Kidney (tissue), 14 donors: ENCODE data around the gene RAD51. TPM values are rescaled to one million over a fixed set of nuclear protein-coding genes. Genes with fewer than 3 reads are reported as not detected.

Experiments
- DNase-seq, 5 donors: peaks; one replicate each; pipeline ENCODE4 v3.0.0-alpha.2; 2013 to 2020
- FAIRE-seq: peaks from 2 replicates; lab custom pipeline; 2012; peaks lifted over from hg19 to GRCh38; lab: Jason Lieb, UNC
- H3K27ac ChIP-seq, 2 donors: one replicate each; pipeline ENCODE4 v1.7.0; 2013; ENCODE audit warnings: low read depth in 2 of 2, low read length in 2 of 2, inconsistent platforms in 1 of 2
- H3K27me3 ChIP-seq: one replicate; pipeline ENCODE4 v1.7.1; 2013; ENCODE audit warnings: low read length, inconsistent platforms; ENCODE audit not compliant: control insufficient read depth, insufficient read depth
- H3K36me3 ChIP-seq, 3 donors: one replicate each; pipeline versions ENCODE4 v1.7.0 to v1.7.1; 2013; ENCODE audit warnings: low read length in 3 of 3, control low read depth in 1 of 3, inconsistent platforms in 1 of 3; ENCODE audit not compliant: insufficient read depth in 3 of 3, control insufficient read depth in 2 of 3
- H3K4me1 ChIP-seq, 3 donors: one replicate each; pipeline versions ENCODE4 v1.7.0 to v1.7.1; 2013; ENCODE audit warnings: low read length in 3 of 3, inconsistent platforms in 1 of 3, low read depth in 1 of 3; ENCODE audit not compliant: control insufficient read depth in 2 of 3, insufficient read depth in 2 of 3
- H3K4me3 ChIP-seq, 3 donors: one replicate each; pipeline versions ENCODE4 v1.7.0 to v1.8.1; 2013; ENCODE audit warnings: low read length in 3 of 3, control low read depth in 1 of 3, inconsistent platforms in 1 of 3
- H3K9ac ChIP-seq, 3 donors: one replicate each; pipeline versions ENCODE4 v1.7.0 to v1.7.1; 2013; ENCODE audit warnings: low read length in 3 of 3, control low read depth in 1 of 3, inconsistent platforms in 1 of 3
- H3K9me3 ChIP-seq, 3 donors: one replicate each; pipeline versions ENCODE4 v1.7.0 to v1.7.1; 2013; ENCODE audit warnings: low read length in 3 of 3, control low read depth in 1 of 3, inconsistent platforms in 1 of 3; ENCODE audit not compliant: control insufficient read depth in 2 of 3, insufficient read depth in 1 of 3
- intact Hi-C: fragments of 100-400 bp; cut with DNase I; formaldehyde crosslinking; loops from one replicate; pipeline ENCODE4 v1.11.1; 2022
- polyA plus RNA-seq: library from polyadenylated mRNA; stranded (reverse); fragments of 350-450 nt; fragmentation: Illumina TruSeq; extraction: RNeasy Lipid Tissue Mini Kit (QIAGEN cat#74804); gene quantifications from one replicate; pipeline ENCODE4 v1.2.3, GENCODE V29; 2014; ENCODE audit warnings: low read depth, low replicate concordance; ENCODE audit not compliant: insufficient read depth
- total RNA-seq: library from RNA; stranded (reverse); fragmentation: NEBNext Ultra II Directional; extraction: Animal tissue kit (Norgen Biotek cat#: 25700); gene quantifications from one replicate; pipeline ENCODE4 v1.2.1, GENCODE V29; 2021
- TF ChIP-seq, protein P1 (sequence below): IDR thresholded peaks from 3 replicates; pipeline ENCODE4 v1.5.1; 2012; ENCODE audit warnings: mild to moderate bottlenecking, moderate library complexity, borderline replicate concordance; ENCODE audit not compliant: insufficient read depth; ENCODE audit errors: extremely low read depth
- donor health status: control.
- donor health status: control.
- donor health status: control.
- donor health status: control.
- donor health status: control.
- donor health status: DM: yes; HTN: yes; CAD: no.
- donor health status: Normal renal cell carcinoma (clear cell type).

The RAD51 gene
- total and polyA plus RNA-seq, 2 donors from 2014 or later: 1.1 TPM; not detected in 1

DNA sequence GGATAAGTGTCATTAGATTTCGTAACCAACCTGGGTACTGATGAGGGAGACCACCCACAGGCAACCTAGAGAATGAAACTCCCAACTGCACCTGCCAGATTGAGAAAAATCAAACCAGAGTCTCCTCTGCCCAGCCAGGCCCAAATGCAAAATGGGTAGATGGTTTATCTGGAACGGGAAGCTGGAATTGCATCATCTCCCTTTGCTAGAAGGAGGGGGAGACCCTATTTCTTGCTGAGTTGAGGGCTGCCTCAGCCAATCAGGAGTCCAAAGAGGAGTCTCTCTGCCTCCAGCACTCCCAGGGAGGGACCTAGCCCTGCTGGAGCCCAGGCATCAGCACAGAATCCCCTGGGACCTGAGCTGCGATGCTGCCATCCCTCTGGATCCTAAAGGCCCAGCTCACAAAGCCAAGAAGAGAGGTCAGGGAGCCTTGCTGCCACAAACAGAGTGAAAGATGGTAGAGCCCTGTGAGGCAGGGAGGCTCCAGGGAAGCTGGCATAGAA, 52.0 kb downstream of the RAD51 start:
- no peak overlapping the region for H3K9ac ChIP-seq
- H3K9me3 ChIP-seq: no peaks in the 10 kb centered on the region
- H3K4me3 ChIP-seq: no peak overlapping the region
- DNase-seq: no peak
- H3K36me3 ChIP-seq: peaks cover 6 to 38% (median 30%) of the 10 kb centered on the region in 3 donors
- intact Hi-C loops: no loop called here
- TF ChIP-seq, protein P1, sequence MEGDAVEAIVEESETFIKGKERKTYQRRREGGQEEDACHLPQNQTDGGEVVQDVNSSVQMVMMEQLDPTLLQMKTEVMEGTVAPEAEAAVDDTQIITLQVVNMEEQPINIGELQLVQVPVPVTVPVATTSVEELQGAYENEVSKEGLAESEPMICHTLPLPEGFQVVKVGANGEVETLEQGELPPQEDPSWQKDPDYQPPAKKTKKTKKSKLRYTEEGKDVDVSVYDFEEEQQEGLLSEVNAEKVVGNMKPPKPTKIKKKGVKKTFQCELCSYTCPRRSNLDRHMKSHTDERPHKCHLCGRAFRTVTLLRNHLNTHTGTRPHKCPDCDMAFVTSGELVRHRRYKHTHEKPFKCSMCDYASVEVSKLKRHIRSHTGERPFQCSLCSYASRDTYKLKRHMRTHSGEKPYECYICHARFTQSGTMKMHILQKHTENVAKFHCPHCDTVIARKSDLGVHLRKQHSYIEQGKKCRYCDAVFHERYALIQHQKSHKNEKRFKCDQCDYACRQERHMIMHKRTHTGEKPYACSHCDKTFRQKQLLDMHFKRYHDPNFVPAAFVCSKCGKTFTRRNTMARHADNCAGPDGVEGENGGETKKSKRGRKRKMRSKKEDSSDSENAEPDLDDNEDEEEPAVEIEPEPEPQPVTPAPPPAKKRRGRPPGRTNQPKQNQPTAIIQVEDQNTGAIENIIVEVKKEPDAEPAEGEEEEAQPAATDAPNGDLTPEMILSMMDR: no peak
- no peak overlapping the region for H3K27ac ChIP-seq
- H3K4me1 ChIP-seq: no peaks in the 10 kb centered on the region
- FAIRE-seq: no peak
- H3K27me3 ChIP-seq: no peaks in the 10 kb centered on the region

DNA sequence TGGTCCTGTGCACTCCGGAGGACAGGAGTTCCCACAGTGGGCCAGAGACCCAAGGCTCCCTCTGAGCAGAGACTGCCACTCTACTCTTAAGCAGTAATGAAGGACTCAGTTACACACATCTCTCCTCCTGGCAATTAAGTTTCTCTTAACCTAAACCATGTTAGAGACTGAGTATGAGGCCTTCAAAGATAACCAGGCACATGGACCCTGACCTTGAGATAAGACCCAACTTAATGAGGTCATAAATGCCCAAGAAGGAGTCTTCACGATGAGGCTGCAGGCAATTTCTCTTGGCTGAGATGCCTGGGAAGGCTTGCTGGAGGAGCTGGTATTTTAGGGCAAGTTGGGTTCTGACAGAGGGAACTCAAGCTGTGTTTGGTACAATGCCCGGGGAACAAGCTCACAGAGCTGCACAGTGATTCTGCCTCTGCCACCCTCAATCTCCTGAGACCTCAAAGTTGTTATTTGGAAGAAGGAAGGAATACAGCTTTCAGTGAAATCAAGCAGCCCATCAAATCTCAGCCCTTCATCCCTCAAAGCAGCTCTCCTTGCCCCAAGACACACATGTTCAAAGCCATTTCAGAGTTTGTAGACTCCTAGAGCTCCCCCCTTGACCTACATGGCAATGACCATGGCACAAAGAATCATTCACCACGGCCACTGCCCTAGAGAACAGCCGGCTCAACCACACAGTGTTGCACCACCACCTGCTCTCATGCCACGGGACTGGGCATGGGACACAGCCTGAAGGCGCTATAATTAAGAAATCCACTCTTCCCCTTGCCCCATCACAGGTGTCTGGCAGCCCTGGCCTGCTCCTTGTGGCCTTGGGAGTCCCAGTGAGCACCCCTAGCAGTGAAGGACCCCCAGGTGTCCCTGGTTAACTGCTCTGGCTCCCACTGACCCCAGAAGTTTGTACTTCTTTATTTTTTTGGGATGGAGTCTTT, 53.0 kb downstream of the RAD51 start:
- Histone ChIP-seq H3K9me3 (no peaks in the 10 kb centered on the region), H3K36me3 (peaks cover 6 to 30% (median 29%) of the 10 kb centered on the region in 3 donors), H3K9ac (no peak overlapping the region), H3K27me3 (no peaks in the 10 kb centered on the region), H3K27ac (no peak overlapping the region), H3K4me1 (no peaks in the 10 kb centered on the region), H3K4me3 (no peak overlapping the region)
- TF ChIP-seq, protein P1: no peak
- intact Hi-C loops: no loop called here
- no peak for FAIRE-seq
- DNase-seq: no peak

DNA sequence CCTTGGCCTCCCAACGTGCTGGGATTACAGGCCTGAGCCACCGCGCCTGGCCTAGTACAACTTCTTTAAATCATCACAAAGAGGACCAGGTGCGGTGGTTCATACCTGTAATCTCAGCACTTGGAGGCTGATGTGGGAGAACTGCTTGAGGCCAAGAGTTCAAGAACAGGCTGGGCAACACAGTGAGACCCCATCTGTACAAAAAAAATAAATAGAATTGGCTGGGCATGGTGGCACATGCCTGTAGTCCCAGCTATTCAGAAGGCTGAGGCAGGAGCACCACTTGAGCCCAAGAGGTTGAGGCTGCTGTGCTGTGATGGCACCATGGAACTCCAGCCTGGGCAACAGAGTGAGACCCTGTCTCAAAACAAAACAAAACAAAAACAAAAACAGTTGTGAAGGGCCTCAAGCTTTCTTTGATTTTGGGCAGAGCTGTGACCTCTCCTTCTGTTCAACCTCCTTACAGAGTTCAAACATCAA, 54.2 kb downstream of the RAD51 start:
- no peak overlapping the region for H3K4me3 ChIP-seq
- TF ChIP-seq, protein P1: no peak
- H3K27me3 ChIP-seq: no peaks in the 10 kb centered on the region
- DNase-seq: no peak
- H3K9ac ChIP-seq: no peak overlapping the region
- H3K9me3 ChIP-seq: no peaks in the 10 kb centered on the region
- FAIRE-seq: no peak
- intact Hi-C loops: no loop called here
- peaks cover 6 to 29% (median 23%) of the 10 kb centered on the region in 3 donors for H3K36me3 ChIP-seq
- no peak overlapping the region for H3K27ac ChIP-seq
- peaks cover 0 to under 1% (median 0%) of the 10 kb centered on the region in 3 donors for H3K4me1 ChIP-seq
